OCI-LY3 (cell line): ENCODE measurements around the gene EPHA10.

ENCODE experiments used
- EZH2phosphoT487 ChIP-seq: fragments of 200-600 bp; shearing (Covaris generic); IDR thresholded peaks from 2 replicates; pipeline ENCODE4 v1.6.1; 2018; ENCODE audit warnings: antibody characterized with exemption, mixed run types, low read depth
- TF ChIP-seq, protein P1 (sequence below): fragments of 200-600, 300-600 bp; sonication (generic); IDR thresholded peaks from 2 replicates; pipeline ENCODE4 v1.5.1; 2014; ENCODE audit warnings: antibody characterized with exemption, low read length, low read depth

DNA sequence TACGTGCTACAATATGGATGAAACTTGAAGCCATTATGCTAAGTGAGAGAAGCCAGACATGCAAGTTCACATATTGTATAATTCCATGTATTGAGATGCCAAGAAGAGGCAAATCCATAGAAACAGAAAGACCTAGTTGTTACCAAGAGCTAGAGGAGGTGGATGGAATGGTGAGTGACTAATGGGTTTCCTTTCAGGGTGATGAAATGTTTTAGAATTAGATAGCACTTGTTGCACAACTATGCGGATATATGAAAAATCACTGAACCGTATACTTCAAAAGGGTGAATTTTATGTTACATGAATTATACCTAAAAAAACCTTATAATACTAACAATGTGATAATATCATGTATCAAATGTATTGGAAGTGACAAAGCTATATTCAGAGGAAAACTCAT, 18.1 kb downstream of the EPHA10 start:
- TF ChIP-seq, protein P1, sequence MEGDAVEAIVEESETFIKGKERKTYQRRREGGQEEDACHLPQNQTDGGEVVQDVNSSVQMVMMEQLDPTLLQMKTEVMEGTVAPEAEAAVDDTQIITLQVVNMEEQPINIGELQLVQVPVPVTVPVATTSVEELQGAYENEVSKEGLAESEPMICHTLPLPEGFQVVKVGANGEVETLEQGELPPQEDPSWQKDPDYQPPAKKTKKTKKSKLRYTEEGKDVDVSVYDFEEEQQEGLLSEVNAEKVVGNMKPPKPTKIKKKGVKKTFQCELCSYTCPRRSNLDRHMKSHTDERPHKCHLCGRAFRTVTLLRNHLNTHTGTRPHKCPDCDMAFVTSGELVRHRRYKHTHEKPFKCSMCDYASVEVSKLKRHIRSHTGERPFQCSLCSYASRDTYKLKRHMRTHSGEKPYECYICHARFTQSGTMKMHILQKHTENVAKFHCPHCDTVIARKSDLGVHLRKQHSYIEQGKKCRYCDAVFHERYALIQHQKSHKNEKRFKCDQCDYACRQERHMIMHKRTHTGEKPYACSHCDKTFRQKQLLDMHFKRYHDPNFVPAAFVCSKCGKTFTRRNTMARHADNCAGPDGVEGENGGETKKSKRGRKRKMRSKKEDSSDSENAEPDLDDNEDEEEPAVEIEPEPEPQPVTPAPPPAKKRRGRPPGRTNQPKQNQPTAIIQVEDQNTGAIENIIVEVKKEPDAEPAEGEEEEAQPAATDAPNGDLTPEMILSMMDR, result no peak
- TF ChIP-seq EZH2phosphoT487, result no peak
